ENCODE results near the gene PBX4. TPM values are rescaled to one million over a fixed set of nuclear protein-coding genes. Genes with fewer than 3 reads are reported as not detected.

Gene PBX4
- total and polyA plus RNA-seq, 10 of the 15 experiments (the other 5 are each of a cell fraction or from before 2014, with no cell fraction given), result 0.18 to 17.3 (median 4.2) TPM

GRCh38 chr19:19643158-19644053 is 24.9 kb upstream of the PBX4 start, which contains the start of gene GMIP (continued):
- no peak for TF ChIP-seq BCL3 (IDR thresholded peaks at IDR 0.05; ENCODE audit: borderline replicate concordance, insufficient read depth, low read depth, low read length, poor library complexity, severe bottlenecking)
- 0 out of 2 replicates have a peak, but pooled peaks have one; percentile 46 for TF ChIP-seq CHD1 (IDR thresholded peaks at IDR 0.05; ENCODE audit: low read depth, low read length)
- TF ChIP-seq FOXK2 (IDR thresholded peaks at IDR 0.05), result no peak
- TF ChIP-seq PKNOX1 (IDR thresholded peaks at IDR 0.05), result 0 out of 2 replicates have a peak, but pooled peaks have one; percentile 40
- no peak for TF ChIP-seq YBX1 (IDR thresholded peaks at IDR 0.05)
- TF ChIP-seq NBN (IDR thresholded peaks at IDR 0.05), result peak; percentile 56; the same call in 1 of the 2 replicates
- no peak for TF ChIP-seq MYB (IDR thresholded peaks at IDR 0.05; ENCODE audit: borderline replicate concordance, low read depth, low read length)
- no peak for TF ChIP-seq BRCA1 (IDR thresholded peaks at IDR 0.05; ENCODE audit: low read depth, low read length)
- no peak for TF ChIP-seq MTA3 (IDR thresholded peaks at IDR 0.05; ENCODE audit: borderline replicate concordance, low read length)
- TF ChIP-seq SMARCA5 (IDR thresholded peaks at IDR 0.05), result peak; percentile 95
- TF ChIP-seq, protein P1, sequence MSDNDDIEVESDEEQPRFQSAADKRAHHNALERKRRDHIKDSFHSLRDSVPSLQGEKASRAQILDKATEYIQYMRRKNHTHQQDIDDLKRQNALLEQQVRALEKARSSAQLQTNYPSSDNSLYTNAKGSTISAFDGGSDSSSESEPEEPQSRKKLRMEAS (IDR thresholded peaks at IDR 0.05; ENCODE audit: low read depth, low read length), result no peak
- TF ChIP-seq EZH2 (IDR thresholded peaks at IDR 0.05; ENCODE audit: borderline replicate concordance, control insufficient read depth, low read depth, low read length), result no peak
- TF ChIP-seq POLR2AphosphoS5 (IDR thresholded peaks at IDR 0.05; ENCODE audit: low read length), result peak; percentile 73; the same call in 1 of the 2 replicates
- no peak for TF ChIP-seq SIX5 (IDR thresholded peaks at IDR 0.05; ENCODE audit: low read depth, low read length, severe bottlenecking)
- no peak for TF ChIP-seq KAT2A (conservative IDR thresholded peaks at IDR 0.05; ENCODE audit: control insufficient read depth, low read depth, low read length)
- TF ChIP-seq NR2C2 (IDR thresholded peaks at IDR 0.05; ENCODE audit: borderline replicate concordance, control insufficient read depth, insufficient read length, low read depth), result no peak
- peak; percentile 83 for TF ChIP-seq GATAD2B (conservative IDR thresholded peaks at IDR 0.05; ENCODE audit: low read depth)
- TF ChIP-seq FOXM1 (IDR thresholded peaks at IDR 0.05; ENCODE audit: low read depth, low read length), result no peak
- no peak for TF ChIP-seq USF1 (IDR thresholded peaks at IDR 0.05; ENCODE audit: borderline replicate concordance, extremely low read length, insufficient read depth, low read depth, low read length)
- no peak for TF ChIP-seq CHD4 (IDR thresholded peaks at IDR 0.05)
- TF ChIP-seq HCFC1 (IDR thresholded peaks at IDR 0.05; ENCODE audit: low read length), result no peak
- TF ChIP-seq DPF2 (IDR thresholded peaks at IDR 0.05), result peak; percentile 80
- TF ChIP-seq, protein P2, sequence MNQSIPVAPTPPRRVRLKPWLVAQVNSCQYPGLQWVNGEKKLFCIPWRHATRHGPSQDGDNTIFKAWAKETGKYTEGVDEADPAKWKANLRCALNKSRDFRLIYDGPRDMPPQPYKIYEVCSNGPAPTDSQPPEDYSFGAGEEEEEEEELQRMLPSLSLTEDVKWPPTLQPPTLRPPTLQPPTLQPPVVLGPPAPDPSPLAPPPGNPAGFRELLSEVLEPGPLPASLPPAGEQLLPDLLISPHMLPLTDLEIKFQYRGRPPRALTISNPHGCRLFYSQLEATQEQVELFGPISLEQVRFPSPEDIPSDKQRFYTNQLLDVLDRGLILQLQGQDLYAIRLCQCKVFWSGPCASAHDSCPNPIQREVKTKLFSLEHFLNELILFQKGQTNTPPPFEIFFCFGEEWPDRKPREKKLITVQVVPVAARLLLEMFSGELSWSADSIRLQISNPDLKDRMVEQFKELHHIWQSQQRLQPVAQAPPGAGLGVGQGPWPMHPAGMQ (IDR thresholded peaks at IDR 0.05; ENCODE audit: borderline replicate concordance), result no peak
- 0 out of 4 replicates have a peak, but pooled peaks of 1 of the 2 experiments have one; percentile 18 for TF ChIP-seq ETV6 (conservative IDR thresholded peaks at IDR 0.05 in 1 of 2, IDR thresholded peaks at IDR 0.05 in 1 of 2; ENCODE audit: borderline replicate concordance in 1 of 2, low read depth in 1 of 2)
- no peak for TF ChIP-seq RBBP5 (conservative IDR thresholded peaks at IDR 0.05)
- TF ChIP-seq ZNF207 (IDR thresholded peaks at IDR 0.05; ENCODE audit: borderline replicate concordance), result peak; percentile 49
